Right ventricle myocardium superior (tissue), 1 donor: ENCODE results near the gene KY. TPM values are rescaled to one million over a fixed set of nuclear protein-coding genes. Genes with fewer than 3 reads are reported as not detected.

Experiments
- ATAC-seq: fragments of 200-7000 bp; cut with Tn5 transposase; one replicate; pipeline ENCODE4 v1.9.1; 2020; ENCODE audit warnings: mild to moderate bottlenecking; ENCODE audit not compliant: poor library complexity
- DNase-seq: peaks from one replicate; pipeline ENCODE4 v3.0.0-alpha.2; 2020
- intact Hi-C: fragments of 100-400 bp; cut with DNase I; formaldehyde crosslinking; loops from one replicate; pipeline ENCODE4 v1.11.2; 2022
- total RNA-seq: library from RNA; stranded (reverse); fragmentation: NEBNext Ultra II Directional; extraction: Animal tissue kit (Norgen Biotek cat#: 25700); gene quantifications from one replicate; pipeline ENCODE4 v1.2.1, GENCODE V29; 2021
- donor health status: DM: no; HTN: yes; CAD: no; lungs with severe emphysema.

Gene KY
- total RNA-seq, 1 donor from 2014 or later = 13.7 TPM

- intact Hi-C loops = no loop called here
- ATAC-seq (peak; percentile 90), DNase-seq (peak; percentile 75)
Measured at GRCh38 chr3:134651347-134652041, 672 bp upstream of the KY start.

- no peak for ATAC-seq
- intact Hi-C loops = no loop called here
- DNase-seq = no peak
Measured at GRCh38 chr3:134649106-134649705, 1.6 kb downstream of the KY start.

DNA sequence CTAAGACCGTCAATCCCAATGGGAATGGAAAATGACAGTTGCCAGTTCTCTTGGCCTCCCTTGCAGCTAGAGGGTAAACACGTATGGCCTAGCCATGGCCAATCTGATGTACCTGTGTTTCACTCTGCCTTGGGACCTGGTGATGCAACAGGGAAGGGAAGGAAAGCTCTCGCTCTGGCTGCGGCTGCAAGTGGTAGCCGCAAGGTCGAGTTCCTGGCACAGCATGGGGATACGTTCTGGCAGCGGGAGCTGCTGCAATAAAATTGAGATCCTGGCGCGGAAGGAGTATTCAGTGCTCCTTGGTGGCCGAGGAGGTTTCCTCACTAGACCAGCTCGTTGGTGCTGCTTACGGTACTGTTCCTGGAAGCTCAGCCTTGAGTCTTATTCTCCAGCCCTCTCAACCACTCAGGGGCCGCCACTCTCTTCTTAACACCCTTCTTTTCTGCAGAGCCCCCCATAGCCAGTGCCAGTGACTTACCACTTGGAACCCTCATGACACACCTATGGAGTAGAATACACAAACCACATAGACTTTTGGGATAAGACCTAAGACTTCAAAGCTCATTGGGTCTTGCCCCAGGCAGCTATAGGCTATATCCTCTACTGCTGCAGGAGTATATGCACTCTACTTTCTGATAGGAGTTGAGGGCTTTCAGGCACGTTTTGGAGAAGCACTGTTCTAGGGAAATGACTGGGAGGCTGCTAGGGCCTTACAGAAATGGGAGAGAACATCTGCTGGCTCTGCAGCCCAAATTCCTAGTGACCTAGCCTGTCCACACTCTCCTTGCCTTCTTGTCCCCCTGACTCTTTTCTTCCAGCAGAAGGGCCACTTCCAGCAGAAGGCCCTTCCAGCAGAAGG, 2.7 kb downstream of the KY start:
- ATAC-seq (no peak), DNase-seq (no peak)
- intact Hi-C loops = no loop called here

DNA sequence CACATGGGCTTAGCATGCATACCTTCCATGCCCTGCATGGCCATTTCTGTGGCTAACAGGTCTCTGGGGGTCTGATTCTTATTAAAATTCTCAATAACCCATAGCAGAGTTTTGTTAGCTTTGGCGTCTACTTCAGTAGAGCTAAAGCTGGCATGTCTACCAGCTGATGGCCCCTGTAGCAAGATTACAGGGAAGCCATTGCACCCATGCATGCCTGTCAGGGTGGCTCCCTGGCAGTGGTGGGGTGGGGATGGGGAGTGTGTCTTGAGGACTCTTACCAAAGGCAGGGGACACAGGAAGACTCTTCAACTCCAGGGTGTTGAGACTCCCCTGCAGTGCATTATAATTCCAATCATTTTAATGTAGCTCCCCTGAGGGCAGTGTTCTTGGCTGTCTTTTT, 4.7 kb downstream of the KY start:
- no peak for DNase-seq
- ATAC-seq = no peak
- intact Hi-C loops = no loop called here

- no peak for DNase-seq
- intact Hi-C loops = no loop called here
- no peak for ATAC-seq
Measured at GRCh38 chr3:134645515-134645914, 5.3 kb downstream of the KY start.

DNA sequence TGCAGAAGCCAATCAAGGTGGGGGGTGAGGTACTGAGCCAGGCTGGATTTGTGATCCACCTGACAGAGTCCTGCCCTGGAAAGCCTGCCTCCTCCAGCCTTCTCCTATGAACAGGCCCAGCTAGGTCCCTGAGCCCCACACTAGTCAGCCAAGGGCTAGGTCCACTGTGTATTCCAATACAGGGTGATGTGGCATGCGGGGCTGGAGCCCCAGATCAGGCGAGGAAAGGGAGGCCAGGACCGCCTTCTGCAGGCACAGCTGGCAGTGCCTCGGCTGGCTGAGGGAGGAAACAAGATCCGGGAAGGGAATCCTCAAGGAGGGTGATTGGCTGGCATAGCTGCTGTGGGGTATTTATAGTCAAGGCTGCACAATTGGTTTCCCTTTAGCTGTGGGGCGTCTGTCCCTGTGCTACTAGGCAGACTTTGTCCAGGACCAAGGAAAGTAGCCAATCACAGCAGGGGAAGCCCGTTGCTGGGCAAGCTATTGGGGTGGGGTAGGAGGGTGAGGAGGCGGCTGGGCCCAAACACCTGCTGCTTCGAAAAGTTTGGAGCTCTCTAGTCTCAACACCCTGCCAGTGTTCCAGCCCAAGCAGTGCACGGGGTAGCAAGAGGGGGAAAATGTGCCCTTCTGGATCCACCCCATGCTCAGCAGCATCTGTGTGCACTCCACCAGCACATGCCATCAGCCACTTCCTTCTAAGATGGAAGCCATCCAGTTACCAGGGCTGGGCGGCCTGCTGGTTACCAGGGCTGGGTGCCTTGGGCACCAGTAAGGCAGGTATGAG, 5.9 kb downstream of the KY start:
- ATAC-seq (peak; percentile 83), DNase-seq (peak; percentile 54)
- intact Hi-C loops = no loop called here

DNA sequence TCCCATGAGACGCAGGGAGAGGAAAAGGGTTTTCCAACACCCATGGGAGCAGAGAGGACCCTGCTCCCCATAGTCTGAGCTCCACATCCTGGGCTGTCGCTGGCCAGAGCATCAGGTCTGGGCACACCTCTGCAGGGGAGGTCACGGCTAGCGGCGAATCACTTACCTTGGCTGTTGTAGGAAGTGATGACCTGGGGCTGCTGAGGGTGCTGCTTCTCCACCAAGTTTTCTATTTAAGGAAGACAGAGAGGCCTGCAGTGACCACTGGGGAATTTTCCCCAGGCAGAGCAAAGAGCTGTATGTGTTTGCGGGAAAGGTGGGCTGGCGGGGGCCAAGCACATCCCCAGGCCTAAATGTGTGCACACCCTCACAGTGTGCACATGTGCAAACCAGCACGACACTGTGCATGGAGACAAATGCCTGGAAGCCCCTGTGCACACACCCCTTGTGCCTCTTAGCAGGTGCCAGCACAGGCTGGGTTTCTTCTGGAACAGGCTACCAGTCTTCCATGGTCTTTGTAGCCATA, 7.6 kb downstream of the KY start:
- intact Hi-C loops = no loop called here
- no peak for DNase-seq
- ATAC-seq = no peak

- peak; percentile 10 for ATAC-seq
- intact Hi-C loops = no loop called here
- DNase-seq = no peak
Measured at GRCh38 chr3:134642445-134643149, 8.2 kb downstream of the KY start.

DNA sequence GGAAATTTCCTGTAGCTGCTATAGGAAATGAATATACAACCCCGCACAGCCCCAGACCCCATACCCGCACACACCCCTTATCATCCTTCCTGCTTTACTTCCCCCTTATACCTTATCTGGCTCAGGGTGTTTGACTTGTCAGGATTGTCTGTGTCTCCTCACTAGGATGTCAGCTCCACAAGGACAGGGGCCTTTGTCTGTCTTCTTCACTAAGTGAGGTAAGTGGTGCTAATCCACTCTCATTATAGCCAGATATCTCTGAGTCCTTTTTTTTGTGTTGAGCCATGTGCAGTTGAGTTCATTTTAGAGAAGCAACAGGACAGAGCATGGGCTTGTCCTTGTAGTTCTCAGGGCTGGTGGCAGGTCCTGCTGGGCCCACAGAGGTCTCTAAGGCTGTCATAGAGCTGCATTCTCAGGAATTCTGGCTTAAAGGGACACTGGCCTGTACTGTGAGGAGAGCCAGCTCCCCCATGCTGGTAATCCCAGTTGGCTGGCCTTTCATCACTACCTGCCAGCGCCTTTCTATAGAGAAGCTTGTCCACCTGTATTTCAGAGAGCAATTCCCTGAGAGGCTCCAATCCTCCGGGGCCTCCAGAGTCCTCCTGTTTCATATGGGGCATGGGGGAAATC, 9.0 kb downstream of the KY start:
- ATAC-seq = peak; percentile 13
- intact Hi-C loops = no loop called here
- DNase-seq = no peak

- DNase-seq (no peak), ATAC-seq (no peak)
- intact Hi-C loops = no loop called here
Measured at GRCh38 chr3:134640872-134641470, 9.9 kb downstream of the KY start.

GRCh38 chr3:134640378-134640777, 10.4 kb downstream of the KY start:
- DNase-seq = no peak
- ATAC-seq = no peak
- intact Hi-C loops = no loop called here

DNA sequence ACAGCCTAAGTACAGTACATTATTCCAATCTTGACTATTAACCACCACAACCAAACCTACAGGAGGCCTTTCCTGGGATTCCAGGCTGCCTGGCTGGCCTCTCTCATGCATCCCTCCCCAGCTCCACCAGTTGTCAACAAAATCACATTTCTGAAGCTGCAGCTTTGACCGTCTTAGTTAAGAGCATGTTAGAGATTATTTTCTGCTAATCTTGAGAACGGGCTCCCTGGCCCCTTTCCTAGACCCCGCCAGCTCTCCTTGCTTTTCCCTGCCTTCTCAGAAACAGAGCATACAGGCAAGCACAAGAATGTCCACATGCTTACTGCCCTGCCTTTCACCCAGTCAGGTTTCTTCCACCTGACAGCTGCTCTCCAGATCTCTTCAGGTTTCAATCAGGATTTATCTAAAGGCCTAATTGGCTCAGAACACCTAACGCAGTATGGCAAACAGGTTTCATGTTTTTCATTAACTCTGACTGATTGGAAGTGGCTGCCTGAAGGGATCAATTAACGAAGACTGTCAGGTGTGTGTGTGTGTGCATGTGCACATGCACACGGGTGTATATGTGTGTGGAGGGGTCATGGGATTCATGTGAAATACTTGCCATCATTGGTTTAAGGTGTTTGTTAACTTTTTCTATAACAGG, 12.3 kb downstream of the KY start:
- DNase-seq (no peak), ATAC-seq (no peak)
- intact Hi-C loops = no loop called here

- intact Hi-C loops = no loop called here
- no peak for DNase-seq
- ATAC-seq = no peak
Measured at GRCh38 chr3:134636406-134636805, 14.4 kb downstream of the KY start.

- intact Hi-C loops = no loop called here
- no peak for DNase-seq
Measured at GRCh38 chr3:134630506-134630905, 20.3 kb downstream of the KY start.

DNA sequence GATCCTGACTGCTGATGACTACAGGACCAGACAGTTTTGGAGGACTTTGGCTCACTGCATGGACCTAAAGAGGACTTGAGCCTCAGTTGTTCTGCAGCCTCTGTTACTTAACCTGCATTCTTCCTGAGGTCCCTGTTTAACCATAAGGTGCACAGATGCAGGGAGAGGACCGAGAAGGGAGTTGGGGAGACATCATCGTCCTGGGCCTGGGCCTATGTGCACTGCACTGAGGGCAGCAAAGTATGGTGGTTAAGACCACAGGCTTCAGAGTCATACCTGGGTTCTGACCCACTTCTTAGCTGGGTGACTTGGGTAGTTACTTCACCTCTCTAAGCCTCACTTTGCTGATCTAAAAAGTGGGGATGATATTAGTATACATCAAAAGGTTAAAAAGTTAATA, 21.9 kb downstream of the KY start:
- no peak for DNase-seq
- no peak for ATAC-seq
- intact Hi-C loops = no loop called here

More at GRCh38 chr3:134630506-134630905, 20.3 kb downstream of the KY start:
- no peak for ATAC-seq

DNA sequence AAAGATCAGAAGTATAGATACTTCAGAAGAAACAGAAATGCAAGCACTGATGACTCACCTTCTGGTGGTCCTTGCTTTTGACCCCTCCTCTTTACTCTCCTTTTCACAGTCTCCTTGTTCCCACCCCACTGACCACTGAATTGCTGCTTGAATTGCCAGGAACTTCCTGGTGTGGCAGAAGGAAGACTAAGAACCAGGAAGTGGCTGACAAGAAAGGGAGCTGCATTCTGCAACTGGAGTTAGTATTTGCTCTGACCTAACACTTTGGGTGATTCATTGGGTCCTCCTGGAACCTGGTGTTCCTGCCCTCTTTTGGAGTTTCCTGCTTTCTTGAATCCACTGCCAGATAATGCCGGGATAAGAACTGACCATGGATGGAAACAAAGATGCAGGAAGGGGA, 23.0 kb downstream of the KY start:
- DNase-seq (no peak), ATAC-seq (no peak)
- intact Hi-C loops = no loop called here
